GM20431 (cell line): ENCODE measurements around the gene LAMB1.

ENCODE experiments used
- in situ Hi-C: fragments of 300-500 bp; cut with MseI, MboI; formaldehyde crosslinking; loops from one replicate; pipeline ENCODE4 v1.15.0; 2020; ENCODE audit warnings: low sequenced_read_pairs; ENCODE audit not compliant: unreplicated experiment

Gene LAMB1

GRCh38 chr7:107953265-107953923 lies 49.6 kb downstream of the LAMB1 start:
- in situ Hi-C loops = no loop called here

GRCh38 chr7:107951896-107952295 lies 51.1 kb downstream of the LAMB1 start:
- in situ Hi-C loops = no loop called here

- in situ Hi-C loops = no loop called here
Measured at GRCh38 chr7:107951172-107951787, 51.7 kb downstream of the LAMB1 start.

- in situ Hi-C loops = no loop called here
Measured at GRCh38 chr7:107949443-107949935, 53.5 kb downstream of the LAMB1 start.

- in situ Hi-C loops = no loop called here
Measured at GRCh38 chr7:107948645-107949442, 54.1 kb downstream of the LAMB1 start.

GRCh38 chr7:107946881-107947280 lies 56.1 kb downstream of the LAMB1 start:
- in situ Hi-C loops = no loop called here

GRCh38 chr7:107946451-107946850 lies 56.5 kb downstream of the LAMB1 start:
- in situ Hi-C loops = no loop called here

- in situ Hi-C loops = no loop called here
Measured at GRCh38 chr7:107945332-107945731, 57.6 kb downstream of the LAMB1 start.

GRCh38 chr7:107944411-107945169 lies 58.4 kb downstream of the LAMB1 start:
- in situ Hi-C loops = no loop called here

GRCh38 chr7:107943018-107943417 lies 59.9 kb downstream of the LAMB1 start:
- in situ Hi-C loops = no loop called here

- in situ Hi-C loops = no loop called here
Measured at GRCh38 chr7:107940951-107941350, 62.0 kb downstream of the LAMB1 start.

- in situ Hi-C loops = no loop called here
Measured at GRCh38 chr7:107939573-107940489, 63.1 kb downstream of the LAMB1 start.

- in situ Hi-C loops = no loop called here
Measured at GRCh38 chr7:107938456-107939250, 64.3 kb downstream of the LAMB1 start.

GRCh38 chr7:107937531-107937930 lies 65.4 kb downstream of the LAMB1 start:
- in situ Hi-C loops = no loop called here

- in situ Hi-C loops = no loop called here
Measured at GRCh38 chr7:107936312-107936711, 66.6 kb downstream of the LAMB1 start.

- in situ Hi-C loops = no loop called here
Measured at GRCh38 chr7:107934991-107935770, 67.8 kb downstream of the LAMB1 start.

GRCh38 chr7:107933386-107934013 lies 69.5 kb downstream of the LAMB1 start:
- in situ Hi-C loops = no loop called here
